Activated CD4-positive, CD25-positive, alpha-beta regulatory T cell (primary cell): ENCODE results near the gene DLG2.

Source experiments
- DNase-seq, 4 experiments: peaks; one replicate each; lab custom pipeline; 2025; lab: John Stamatoyannopoulos, UW

DLG2 gene

DNA sequence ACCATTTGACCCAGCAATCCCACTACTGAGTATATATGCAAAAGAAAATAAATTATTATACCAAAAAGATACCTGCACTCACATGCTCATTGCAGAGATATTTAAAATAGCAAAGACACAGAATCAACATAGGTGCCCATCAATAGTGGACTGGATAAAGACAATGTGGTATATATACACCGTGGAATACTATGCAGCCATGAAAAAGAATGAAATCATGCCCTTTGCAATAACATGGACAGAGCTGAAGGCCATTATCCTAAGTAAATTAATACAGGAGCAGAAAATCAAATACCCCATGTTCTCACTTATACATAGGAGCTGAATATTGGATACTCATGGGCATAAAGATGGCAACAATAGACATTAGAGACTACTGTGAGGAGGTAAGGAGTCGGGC is 68.7 kb downstream of the DLG2 start:
- DNase-seq = no peak

DNA sequence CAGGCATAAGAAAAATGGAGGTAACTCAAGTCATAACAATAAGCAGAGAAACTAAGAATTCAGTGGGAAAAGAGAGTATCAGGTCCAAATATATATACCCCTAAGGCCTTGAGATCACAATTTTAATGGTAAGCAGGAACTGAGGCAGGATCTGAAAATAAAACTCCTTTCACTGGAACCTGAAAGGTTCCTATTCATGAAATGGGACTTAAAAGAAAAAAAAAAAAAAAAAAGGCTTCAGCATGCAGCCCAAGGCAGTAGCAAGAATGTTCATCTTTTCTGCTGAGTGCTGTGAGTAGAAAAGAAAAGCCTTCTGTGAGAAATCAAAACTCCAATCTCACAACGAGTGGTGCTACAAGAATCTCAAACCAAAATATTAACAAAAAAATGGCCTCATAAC is 75.3 kb downstream of the DLG2 start:
- DNase-seq = no peak

- DNase-seq = no peak
These were observed 85.5 kb downstream of the DLG2 start for GRCh38 chr11:85541683-85542082.

- no peak for DNase-seq
These were observed 86.4 kb downstream of the DLG2 start for GRCh38 chr11:85540635-85541205.

GRCh38 chr11:85540181-85540580 is 87.0 kb downstream of the DLG2 start:
- no peak for DNase-seq

DNA sequence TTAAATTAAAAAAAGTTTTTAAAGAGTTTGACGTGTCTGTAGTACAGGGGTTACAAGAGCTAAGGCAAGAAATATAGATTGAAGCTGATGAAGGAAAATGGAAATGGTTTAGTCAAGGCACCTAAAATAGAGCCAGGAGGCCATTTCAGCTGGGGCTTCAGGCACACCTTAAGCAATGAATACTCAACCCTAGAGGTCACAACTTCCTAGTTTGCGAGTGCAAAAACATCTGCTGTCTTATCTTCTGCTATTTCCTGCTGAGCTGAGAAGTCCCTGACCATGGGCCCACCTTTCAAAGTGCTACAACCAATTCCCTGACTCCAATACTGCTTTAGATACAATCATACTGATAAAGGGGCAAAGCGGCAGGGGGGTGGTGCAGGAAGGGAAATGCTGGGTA is 87.4 kb downstream of the DLG2 start:
- DNase-seq = no peak

GRCh38 chr11:85539029-85539689 is 88.0 kb downstream of the DLG2 start:
- DNase-seq = no peak

GRCh38 chr11:85536438-85536837 is 90.7 kb downstream of the DLG2 start:
- no peak for DNase-seq

DNA sequence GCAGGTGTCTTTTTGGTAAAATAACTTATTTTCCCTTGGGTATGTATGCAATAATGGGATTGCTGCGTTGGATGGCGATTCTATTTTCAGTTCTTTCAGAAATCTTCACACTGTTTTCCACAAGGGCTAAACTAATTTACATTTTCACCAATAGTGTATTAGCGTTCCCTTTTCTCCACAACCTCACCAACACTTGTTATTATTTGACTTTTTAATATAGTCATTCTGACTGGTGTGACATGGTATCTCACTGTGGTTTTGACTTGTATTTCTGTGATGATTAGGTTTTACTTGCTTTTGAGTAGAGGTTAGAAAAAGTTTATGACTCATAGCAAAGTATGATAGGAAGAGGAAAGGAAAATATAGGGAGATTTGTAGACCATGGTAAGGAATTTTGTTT is 92.3 kb downstream of the DLG2 start:
- no peak for DNase-seq

- DNase-seq = no peak
These were observed 95.8 kb downstream of the DLG2 start for GRCh38 chr11:85531191-85531897.

DNA sequence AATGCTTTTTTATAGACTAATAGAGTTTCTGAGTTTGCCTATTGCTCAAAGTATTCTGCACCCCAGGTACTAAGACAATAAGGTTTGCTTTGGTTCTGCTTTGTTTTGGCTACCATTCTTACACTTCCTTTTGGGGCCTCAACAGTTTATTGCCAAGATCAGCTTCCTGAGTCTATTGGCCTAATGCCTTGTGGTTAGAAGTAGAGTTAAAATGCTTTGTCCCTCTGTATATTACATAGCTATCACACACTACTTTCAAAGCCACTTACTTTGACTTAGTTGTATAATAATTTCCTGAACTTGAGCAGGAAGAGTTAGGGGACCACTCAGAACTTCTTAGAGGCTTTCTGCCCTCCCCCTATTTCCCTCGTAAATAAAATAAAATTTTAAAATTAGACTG is 96.5 kb downstream of the DLG2 start:
- no peak for DNase-seq

GRCh38 chr11:85526564-85526963 is 100.6 kb downstream of the DLG2 start:
- no peak for DNase-seq

DNA sequence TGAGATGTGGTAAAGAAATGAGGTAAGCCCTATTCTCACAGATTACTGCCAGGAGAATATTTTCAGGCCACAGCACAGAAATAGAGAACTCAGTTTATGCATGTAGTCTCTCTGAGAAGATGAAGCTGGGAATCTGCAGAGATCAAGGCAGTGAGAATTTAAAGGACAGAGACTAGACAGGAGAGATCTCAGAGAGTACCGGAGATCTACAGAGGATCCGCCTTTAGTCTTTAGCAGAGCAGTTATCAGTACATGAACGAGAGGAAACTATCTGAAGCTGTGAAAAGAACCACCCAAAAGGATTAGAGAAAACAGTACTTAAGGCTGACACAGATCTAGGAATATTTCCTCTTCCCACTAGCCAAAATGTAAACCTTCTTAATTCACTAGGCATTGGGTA is 101.5 kb downstream of the DLG2 start:
- DNase-seq = no peak

DNA sequence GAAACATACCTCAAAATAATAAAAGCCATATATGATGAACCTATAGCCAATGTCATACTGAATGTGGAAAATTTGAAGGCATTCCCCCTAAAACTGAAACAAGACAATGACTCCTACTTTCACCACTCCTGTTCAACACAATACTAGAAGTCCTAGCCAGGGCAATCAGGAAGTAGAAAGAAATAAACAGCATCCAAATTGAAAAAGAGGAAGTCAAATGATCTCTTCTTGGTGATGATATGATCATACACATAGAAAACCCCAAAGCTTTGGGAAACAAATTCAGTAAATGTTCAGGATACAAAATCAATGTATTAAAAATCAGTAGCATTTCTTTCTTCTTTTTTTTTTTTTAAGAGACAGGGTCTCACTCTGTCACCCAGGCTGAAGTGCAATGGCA is 109.9 kb downstream of the DLG2 start:
- no peak for DNase-seq

DNA sequence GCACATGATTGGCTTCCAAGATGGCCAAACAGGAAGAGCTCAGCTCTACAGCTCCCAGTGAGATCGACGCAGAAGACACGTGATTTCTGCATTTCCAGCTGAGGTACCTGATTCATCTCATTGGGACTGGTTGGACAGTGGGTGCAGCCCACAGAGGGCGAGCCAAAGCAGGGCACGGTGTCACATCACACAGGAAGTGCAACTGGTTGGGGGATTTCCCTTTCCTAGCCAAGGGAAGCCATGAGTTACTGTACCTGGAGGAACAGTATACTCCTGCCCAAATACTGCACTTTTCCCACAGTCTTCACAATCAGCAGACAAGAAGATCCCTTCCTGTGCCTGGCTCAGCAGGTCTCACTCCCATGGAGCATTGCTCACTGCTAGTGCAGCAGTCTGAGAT is 131.2 kb downstream of the DLG2 start:
- DNase-seq = no peak

- DNase-seq = no peak
These were observed 132.7 kb downstream of the DLG2 start for GRCh38 chr11:85494396-85494795.

DNA sequence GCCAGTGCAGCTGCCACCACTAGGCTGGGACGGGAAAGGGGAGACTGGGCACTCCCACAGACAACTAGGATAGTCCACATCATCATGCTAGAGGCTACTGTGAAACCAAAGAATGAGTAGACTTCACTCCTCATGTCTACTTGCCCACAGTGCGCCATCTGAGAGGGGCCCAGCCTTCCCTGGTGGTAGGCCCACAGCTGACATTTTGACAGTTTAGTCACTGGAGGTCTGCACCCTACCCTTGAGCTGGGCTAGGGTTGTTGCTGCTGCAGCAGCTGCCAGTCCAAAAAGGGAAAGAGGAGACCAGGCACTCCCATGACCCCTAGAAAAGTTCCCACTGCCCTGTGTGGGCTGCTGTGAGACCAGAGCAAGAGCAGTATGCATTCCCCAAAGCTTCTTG is 141.2 kb downstream of the DLG2 start:
- DNase-seq = no peak

GRCh38 chr11:85483861-85484260 is 143.3 kb downstream of the DLG2 start:
- DNase-seq = no peak

DNA sequence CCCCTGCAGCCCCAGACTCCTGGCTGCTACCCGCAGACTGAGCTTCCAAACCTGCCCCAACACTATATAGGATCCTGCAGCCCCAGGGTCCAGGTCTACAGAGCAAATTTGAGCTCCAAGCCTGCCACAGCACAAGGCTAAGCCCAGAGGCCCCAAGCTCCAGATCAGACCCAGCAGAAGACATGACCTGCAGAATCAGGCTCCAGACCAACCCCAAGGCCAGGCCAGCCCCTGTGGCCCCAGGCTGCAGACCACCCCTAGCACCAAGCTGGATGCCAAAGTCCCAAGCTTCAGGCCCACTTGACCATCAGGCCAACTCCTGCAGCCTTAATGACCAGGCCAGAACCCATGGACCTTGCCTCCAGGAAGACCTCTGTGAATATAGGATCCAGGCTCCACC is 145.3 kb downstream of the DLG2 start:
- DNase-seq = no peak

DNA sequence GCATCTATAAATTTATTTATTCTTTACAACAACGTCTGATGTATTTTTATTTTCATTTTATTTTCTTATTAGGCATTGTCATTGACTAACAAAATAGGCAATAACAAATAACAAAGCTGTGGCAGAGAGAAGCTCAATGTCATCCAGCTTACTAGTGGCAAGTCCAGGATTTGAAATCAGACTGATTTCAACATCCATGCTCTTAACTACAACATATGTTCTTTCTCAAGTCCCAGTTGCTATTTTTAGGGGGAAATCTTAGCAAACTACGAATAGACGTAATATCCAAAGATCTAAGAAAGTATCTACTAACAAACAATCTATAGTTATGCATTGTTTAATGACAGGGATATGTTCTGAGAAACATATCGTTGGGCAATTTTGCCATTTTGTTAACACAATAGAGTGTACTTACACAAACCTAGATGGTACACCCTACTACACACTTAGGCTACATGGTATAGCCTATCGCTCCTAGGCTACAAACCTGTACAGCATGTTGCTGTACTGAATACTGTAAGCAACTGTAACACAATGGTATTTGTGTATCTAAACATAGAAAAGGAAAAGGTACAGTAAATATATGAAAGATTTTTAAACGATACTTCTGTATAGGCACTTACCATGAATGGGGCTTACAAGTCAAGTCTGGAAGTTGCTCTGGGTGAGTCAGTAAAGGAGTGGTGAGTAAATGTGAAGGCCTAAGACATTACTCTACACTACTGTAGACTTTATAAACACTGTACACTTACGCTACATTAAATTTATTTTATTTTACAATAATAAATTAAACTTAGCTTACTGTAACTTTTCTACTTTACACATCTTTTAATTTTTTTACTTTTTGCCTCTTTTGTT is 151.3 kb downstream of the DLG2 start:
- no peak for DNase-seq

GRCh38 chr11:85472953-85473352 is 154.2 kb downstream of the DLG2 start:
- no peak for DNase-seq

DNA sequence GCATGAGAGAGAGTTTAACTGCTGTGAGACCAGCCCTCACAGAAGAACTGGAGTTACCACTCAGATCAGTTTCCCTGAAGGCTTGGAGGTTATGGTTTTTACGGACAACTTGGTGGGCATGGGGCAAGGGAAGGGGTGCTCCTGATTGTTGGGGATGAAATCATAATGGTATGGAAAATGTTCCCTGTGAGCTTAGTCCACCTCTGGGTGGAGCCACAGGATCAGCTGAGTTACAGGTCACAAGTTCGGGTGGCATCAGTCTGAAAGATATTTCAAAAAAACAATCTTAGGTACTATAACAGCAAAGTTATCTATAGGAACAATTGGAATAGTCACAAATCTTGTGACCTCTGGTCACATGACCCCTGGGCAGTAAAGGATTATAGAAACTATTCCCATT is 162.9 kb downstream of the DLG2 start:
- no peak for DNase-seq

DNA sequence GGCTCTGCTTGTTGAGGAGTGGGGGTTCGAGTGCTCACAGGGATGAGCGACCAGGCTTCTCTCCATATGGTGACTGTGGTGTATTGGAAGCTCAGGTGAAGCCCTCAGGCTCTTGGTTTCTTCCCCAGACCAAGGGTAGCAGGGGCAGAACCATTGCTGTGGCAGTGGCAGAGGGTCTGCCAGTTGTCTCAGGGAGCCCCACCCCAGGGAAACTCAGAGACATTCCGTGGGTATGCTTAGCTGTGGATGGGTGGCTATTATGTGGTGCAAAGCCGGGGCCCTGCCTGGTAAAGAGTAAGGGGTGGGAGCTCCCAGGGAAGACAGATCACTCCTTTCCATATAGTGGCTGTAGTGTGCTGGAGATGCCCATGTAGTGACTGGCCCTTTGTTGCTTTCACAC is 167.8 kb downstream of the DLG2 start:
- DNase-seq = no peak
